Sigmoid colon (tissue), 4 donors: ENCODE results near the gene SLC27A2.

ENCODE experiments used
- CTCF ChIP-seq, 4 experiments: fragments of 450-650 bp in 3 of 4; fragments of 200-600 bp in 1 of 4; IDR thresholded peaks; one replicate each; pipeline ENCODE4 v1.5.1; 2016 to 2019; ENCODE audit warnings: antibody characterized with exemption in 4 of 4, mild to moderate bottlenecking in 3 of 4, moderate library complexity in 2 of 4
- POLR2AphosphoS5 ChIP-seq, 4 donors: sonication (generic); formaldehyde crosslinking; IDR thresholded peaks; one replicate each; pipeline ENCODE4 v1.6.1; 2017; ENCODE audit warnings: antibody characterized with exemption in 4 of 4

- no peak for TF ChIP-seq CTCF (IDR thresholded peaks at IDR 0.05)
- TF ChIP-seq POLR2AphosphoS5 (IDR thresholded peaks at IDR 0.05) = no peak
Observed at GRCh38 chr15:50252556-50252955, 70.6 kb downstream of the SLC27A2 start.
